DND-41 (cell line): ENCODE results near the gene CIT.
"Not testable (repeated sequence)": the region's sequence is repeated elsewhere in the genome, so short reads cannot be mapped to it uniquely, and the experiment has no call there.

Experiments used
- ATAC-seq: fragments of 200-7000 bp; cut with Tn5 transposase; 3 replicates; pipeline ENCODE4 v1.9.1; 2021; ENCODE audit warnings: low read depth; ENCODE audit not compliant: insufficient read depth
- DNase-seq: peaks from one replicate; pipeline ENCODE4 v3.0.0-alpha.2; 2020
- H2AFZ ChIP-seq: 2 replicates; pipeline ENCODE4 v1.6.0; 2012; ENCODE audit warnings: low read depth, low read length
- H3K27ac ChIP-seq: 2 replicates; pipeline ENCODE4 v1.5.1; 2012; ENCODE audit warnings: low read length, inconsistent platforms
- H3K27me3 ChIP-seq: fragments of 200-600 bp; sonication (generic); 2 replicates; pipeline ENCODE4 v1.6.0; 2012; ENCODE audit warnings: low read length, mild to moderate bottlenecking, inconsistent platforms; ENCODE audit not compliant: insufficient read depth, poor library complexity
- H3K36me3 ChIP-seq: 2 replicates; pipeline ENCODE4 v1.5.1; 2012; ENCODE audit warnings: low read length, inconsistent platforms; ENCODE audit not compliant: insufficient read depth
- H3K4me1 ChIP-seq: 2 replicates; pipeline ENCODE4 v1.5.1; 2012; ENCODE audit warnings: mild to moderate bottlenecking, low read length; ENCODE audit not compliant: insufficient read depth
- H3K4me2 ChIP-seq: 2 replicates; pipeline ENCODE4 v1.6.0; 2012; ENCODE audit warnings: mild to moderate bottlenecking, moderate library complexity, low read length, inconsistent platforms; ENCODE audit not compliant: insufficient read depth
- H3K4me3 ChIP-seq, 2 experiments: fragments of 200-600 bp in 1 of 2; shearing (Covaris generic) in 1 of 2; 2 replicates each; pipeline ENCODE4 v1.5.1; 2012 to 2016; ENCODE audit warnings: inconsistent platforms in 2 of 2, low read length in 2 of 2, mild to moderate bottlenecking in 2 of 2, low read depth in 1 of 2, moderate library complexity in 1 of 2
- H3K79me2 ChIP-seq: 2 replicates; pipeline ENCODE4 v1.6.0; 2012; ENCODE audit warnings: low read length, inconsistent platforms; ENCODE audit not compliant: insufficient read depth
- H3K9ac ChIP-seq: 2 replicates; pipeline ENCODE4 v1.6.0; 2012; ENCODE audit warnings: low read depth, mild to moderate bottlenecking, inconsistent platforms, low read length, moderate library complexity
- H3K9me3 ChIP-seq: 2 replicates; pipeline ENCODE4 v1.5.1; 2012; ENCODE audit warnings: low read length, moderate library complexity, mild to moderate bottlenecking, inconsistent platforms; ENCODE audit not compliant: insufficient read depth, severe bottlenecking
- H4K20me1 ChIP-seq: 2 replicates; pipeline ENCODE4 v1.6.0; 2012; ENCODE audit warnings: low read length; ENCODE audit not compliant: insufficient read depth
- CTCF ChIP-seq: IDR thresholded peaks from 2 replicates; pipeline ENCODE4 v1.5.1; 2012; ENCODE audit warnings: borderline replicate concordance, low read length, moderate library complexity, mild to moderate bottlenecking; ENCODE audit not compliant: poor library complexity, severe bottlenecking; ENCODE audit errors: extremely low read depth
- EZH2 ChIP-seq: IDR thresholded peaks from 3 replicates; pipeline ENCODE4 v1.6.1; 2012; ENCODE audit warnings: borderline replicate concordance, low read depth, mild to moderate bottlenecking, moderate library complexity, low read length, inconsistent platforms; ENCODE audit not compliant: severe bottlenecking

The CIT gene

GRCh38 chr12:119661882-119662281 lies 215.2 kb downstream of the CIT start:
- no peak overlapping the region for H3K9ac ChIP-seq
- H3K79me2 ChIP-seq: no peaks in the 10 kb centered on the region
- no peak overlapping the region for H3K4me2 ChIP-seq
- H3K27me3 ChIP-seq: no peaks in the 10 kb centered on the region
- DNase-seq: no peak
- no peak for ATAC-seq
- H3K27ac ChIP-seq: no peak overlapping the region
- H3K36me3 ChIP-seq: no peaks in the 10 kb centered on the region
- no peak overlapping the region for H3K4me3 ChIP-seq
- no peak for TF ChIP-seq EZH2
- no peak for TF ChIP-seq CTCF
- H3K9me3 ChIP-seq: no peaks in the 10 kb centered on the region
- H2AFZ ChIP-seq: no peak overlapping the region
- H4K20me1 ChIP-seq: no peaks in the 10 kb centered on the region
- peaks cover 12% of the 10 kb centered on the region for H3K4me1 ChIP-seq

- no peak for TF ChIP-seq CTCF
- TF ChIP-seq EZH2: no peak
- Histone ChIP-seq H3K27ac (no peak overlapping the region), H3K4me2 (no peak overlapping the region), H3K4me1 (no peaks in the 10 kb centered on the region), H3K36me3 (no peaks in the 10 kb centered on the region), H4K20me1 (no peaks in the 10 kb centered on the region), H3K4me3 (no peak overlapping the region), H2AFZ (no peak overlapping the region), H3K79me2 (no peaks in the 10 kb centered on the region), H3K27me3 (no peaks in the 10 kb centered on the region), H3K9ac (no peak overlapping the region), H3K9me3 (no peaks in the 10 kb centered on the region)
- DNase-seq (no peak), ATAC-seq (no peak)
Measured at GRCh38 chr12:119660076-119660475, 217.0 kb downstream of the CIT start.

- Histone ChIP-seq H3K36me3 (no peaks in the 10 kb centered on the region), H2AFZ (no peak overlapping the region), H3K9ac (no peak overlapping the region), H3K4me2 (no peak overlapping the region), H4K20me1 (no peaks in the 10 kb centered on the region), H3K4me1 (no peaks in the 10 kb centered on the region), H3K9me3 (no peaks in the 10 kb centered on the region), H3K79me2 (no peaks in the 10 kb centered on the region), H3K27ac (no peak overlapping the region), H3K27me3 (no peaks in the 10 kb centered on the region), H3K4me3 (no peak overlapping the region)
- DNase-seq (peak; percentile 52), ATAC-seq (peak; percentile 61; the same call in 2 of the 3 replicates)
- TF ChIP-seq EZH2: no peak
- peak; percentile 89 for TF ChIP-seq CTCF
Measured at GRCh38 chr12:119659289-119659897, 217.7 kb downstream of the CIT start.

GRCh38 chr12:119658166-119658565 lies 219.0 kb downstream of the CIT start:
- not testable (repeated sequence) for ATAC-seq, DNase-seq

GRCh38 chr12:119657001-119657400 lies 220.1 kb downstream of the CIT start:
- not testable (repeated sequence) for H3K27ac ChIP-seq, ATAC-seq, H3K9me3 ChIP-seq, H3K4me2 ChIP-seq, H3K27me3 ChIP-seq, H3K79me2 ChIP-seq, H3K4me3 ChIP-seq, H3K9ac ChIP-seq, H2AFZ ChIP-seq, DNase-seq, H3K4me1 ChIP-seq, H3K36me3 ChIP-seq, H4K20me1 ChIP-seq

More at GRCh38 chr12:119658166-119658565, 219.0 kb downstream of the CIT start:
- H3K27ac ChIP-seq, H3K4me2 ChIP-seq, H3K36me3 ChIP-seq, H3K4me3 ChIP-seq, H3K27me3 ChIP-seq, H2AFZ ChIP-seq, H3K4me1 ChIP-seq, H3K79me2 ChIP-seq, H3K9me3 ChIP-seq, H4K20me1 ChIP-seq, H3K9ac ChIP-seq: not testable (repeated sequence)
